Osteocyte (in vitro differentiated cells): Measurements from ENCODE around the gene FNDC3B. TPM values are rescaled to one million over a fixed set of nuclear protein-coding genes. Genes with fewer than 3 reads are reported as not detected.

Experiments
- DNase-seq: peaks from one replicate; pipeline ENCODE4 v3.0.0; 2021; ENCODE audit warnings: mixed read lengths; ENCODE audit not compliant: unreplicated experiment; ENCODE audit errors: extremely low spot score
- H3K27ac Mint-ChIP-seq: one replicate; pipeline ENCODE4 v1.8.0; 2021; ENCODE audit warnings: mild to moderate bottlenecking, mixed read lengths; ENCODE audit not compliant: unreplicated experiment
- H3K27me3 Mint-ChIP-seq: one replicate; pipeline ENCODE4 v1.8.0; 2021; ENCODE audit warnings: mixed read lengths; ENCODE audit not compliant: unreplicated experiment
- H3K36me3 Mint-ChIP-seq: one replicate; pipeline ENCODE4 v1.8.0; 2021; ENCODE audit warnings: mixed read lengths; ENCODE audit not compliant: unreplicated experiment
- H3K4me1 Mint-ChIP-seq: one replicate; pipeline ENCODE4 v1.8.0; 2021; ENCODE audit warnings: mixed read lengths; ENCODE audit not compliant: unreplicated experiment
- H3K4me3 Mint-ChIP-seq: one replicate; pipeline ENCODE4 v1.8.0; 2021; ENCODE audit warnings: mild to moderate bottlenecking, moderate library complexity, mixed read lengths; ENCODE audit not compliant: unreplicated experiment
- H3K9me3 Mint-ChIP-seq: one replicate; pipeline ENCODE4 v1.8.0; 2021; ENCODE audit warnings: mixed read lengths; ENCODE audit not compliant: unreplicated experiment
- total RNA-seq: library from RNA; stranded (reverse); gene quantifications from 2 replicates; pipeline ENCODE4 v1.2.1, GENCODE V29; 2021
- TF ChIP-seq, protein P1 (sequence below): fragments of 200-600 bp; sonication (generic); IDR thresholded peaks from 2 replicates; pipeline ENCODE4 v1.5.0; 2021; ENCODE audit warnings: antibody characterized with exemption, mild to moderate bottlenecking, moderate library complexity

Gene FNDC3B
- total RNA-seq, 1 donor from 2014 or later, result 240 TPM

DNA sequence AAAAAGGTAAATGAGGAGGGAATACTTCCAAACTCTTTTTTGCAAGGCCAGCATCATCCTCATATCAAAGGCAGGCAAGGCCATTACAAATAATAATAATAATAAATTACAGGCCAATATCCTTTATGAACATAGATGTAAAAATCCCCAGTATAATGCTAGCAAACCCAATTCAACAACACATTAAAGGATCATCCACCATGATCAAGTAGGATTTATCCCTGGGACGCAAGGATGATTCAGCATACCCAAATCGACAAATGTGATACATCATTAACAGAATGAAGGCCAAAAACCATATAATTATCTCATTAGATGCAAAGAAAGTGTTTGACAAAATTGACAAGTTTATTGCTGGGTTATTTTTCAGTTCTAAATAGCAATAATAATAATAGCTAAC, 355.3 kb downstream of the FNDC3B start:
- TF ChIP-seq, protein P1, sequence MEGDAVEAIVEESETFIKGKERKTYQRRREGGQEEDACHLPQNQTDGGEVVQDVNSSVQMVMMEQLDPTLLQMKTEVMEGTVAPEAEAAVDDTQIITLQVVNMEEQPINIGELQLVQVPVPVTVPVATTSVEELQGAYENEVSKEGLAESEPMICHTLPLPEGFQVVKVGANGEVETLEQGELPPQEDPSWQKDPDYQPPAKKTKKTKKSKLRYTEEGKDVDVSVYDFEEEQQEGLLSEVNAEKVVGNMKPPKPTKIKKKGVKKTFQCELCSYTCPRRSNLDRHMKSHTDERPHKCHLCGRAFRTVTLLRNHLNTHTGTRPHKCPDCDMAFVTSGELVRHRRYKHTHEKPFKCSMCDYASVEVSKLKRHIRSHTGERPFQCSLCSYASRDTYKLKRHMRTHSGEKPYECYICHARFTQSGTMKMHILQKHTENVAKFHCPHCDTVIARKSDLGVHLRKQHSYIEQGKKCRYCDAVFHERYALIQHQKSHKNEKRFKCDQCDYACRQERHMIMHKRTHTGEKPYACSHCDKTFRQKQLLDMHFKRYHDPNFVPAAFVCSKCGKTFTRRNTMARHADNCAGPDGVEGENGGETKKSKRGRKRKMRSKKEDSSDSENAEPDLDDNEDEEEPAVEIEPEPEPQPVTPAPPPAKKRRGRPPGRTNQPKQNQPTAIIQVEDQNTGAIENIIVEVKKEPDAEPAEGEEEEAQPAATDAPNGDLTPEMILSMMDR, result no peak
- no peaks in the 10 kb centered on the region for H3K9me3 Mint-ChIP-seq
- no peak overlapping the region for H3K27ac Mint-ChIP-seq
- DNase-seq, result no peak
- peaks cover 11% of the 10 kb centered on the region for H3K4me1 Mint-ChIP-seq
- no peak overlapping the region for H3K4me3 Mint-ChIP-seq
- no peaks in the 10 kb centered on the region for H3K27me3 Mint-ChIP-seq
- H3K36me3 Mint-ChIP-seq, result peaks cover 33% of the 10 kb centered on the region

DNA sequence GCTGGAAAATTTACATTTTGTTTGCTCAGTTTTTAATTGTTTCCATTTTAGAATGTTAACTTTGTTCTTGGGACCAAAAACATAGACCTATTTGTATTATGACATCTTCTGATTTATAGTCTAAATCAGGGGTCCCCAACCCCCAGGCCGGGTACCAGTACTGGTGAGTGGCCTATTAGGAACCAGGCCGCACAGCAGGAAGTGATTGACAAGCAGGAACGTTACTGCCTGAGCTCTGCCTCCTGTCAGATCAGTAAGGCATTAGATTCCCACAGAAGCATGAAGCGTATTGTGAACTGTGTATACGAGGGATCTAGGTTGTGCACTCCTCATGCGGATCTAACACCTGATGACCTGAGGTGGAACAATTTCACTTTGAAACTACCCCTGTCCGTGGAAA, 357.0 kb downstream of the FNDC3B start:
- DNase-seq, result no peak
- Mint-ChIP-seq H3K36me3 (peaks cover 40% of the 10 kb centered on the region), H3K9me3 (no peaks in the 10 kb centered on the region), H3K4me1 (peaks cover 8% of the 10 kb centered on the region), H3K4me3 (no peak overlapping the region), H3K27ac (no peak overlapping the region), H3K27me3 (no peaks in the 10 kb centered on the region)
- TF ChIP-seq, protein P1, result no peak

DNA sequence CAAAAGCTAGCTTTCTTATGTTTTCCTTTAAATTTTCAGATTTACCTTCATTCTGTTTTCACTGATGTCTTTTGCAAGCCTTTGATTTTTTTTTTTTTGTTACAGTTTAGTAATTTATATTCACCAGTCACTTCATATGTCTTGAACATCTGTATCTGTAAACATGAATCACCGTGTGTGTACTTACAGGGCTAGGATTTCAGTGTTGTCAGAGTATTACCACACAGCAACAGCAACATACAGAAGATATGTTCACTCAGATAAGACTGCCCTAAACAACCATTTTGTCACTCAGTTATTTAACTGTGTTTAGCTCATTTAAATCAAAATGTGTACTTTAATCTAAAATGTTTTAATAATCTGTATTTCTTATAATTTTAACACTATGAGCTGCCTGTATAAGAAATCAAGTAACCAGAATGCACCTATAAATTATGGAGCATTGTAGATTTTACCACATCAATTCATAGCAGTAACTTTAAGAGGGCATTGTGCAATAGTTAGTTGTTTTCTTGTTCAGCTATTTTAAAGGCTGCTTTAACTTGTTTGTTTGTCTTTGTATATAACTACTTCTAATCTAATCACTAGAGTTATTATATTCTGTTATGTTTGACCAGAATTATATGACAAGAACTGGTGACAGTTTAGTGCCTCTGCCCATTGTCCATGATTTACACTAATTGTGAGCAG, 358.5 kb downstream of the FNDC3B start:
- peaks cover 1% of the 10 kb centered on the region for H3K4me1 Mint-ChIP-seq
- no peak overlapping the region for H3K27ac Mint-ChIP-seq
- DNase-seq, result no peak
- no peaks in the 10 kb centered on the region for H3K9me3 Mint-ChIP-seq
- H3K4me3 Mint-ChIP-seq, result no peak overlapping the region
- H3K27me3 Mint-ChIP-seq, result no peaks in the 10 kb centered on the region
- TF ChIP-seq, protein P1, result no peak
- H3K36me3 Mint-ChIP-seq, result peaks cover 52% of the 10 kb centered on the region

DNA sequence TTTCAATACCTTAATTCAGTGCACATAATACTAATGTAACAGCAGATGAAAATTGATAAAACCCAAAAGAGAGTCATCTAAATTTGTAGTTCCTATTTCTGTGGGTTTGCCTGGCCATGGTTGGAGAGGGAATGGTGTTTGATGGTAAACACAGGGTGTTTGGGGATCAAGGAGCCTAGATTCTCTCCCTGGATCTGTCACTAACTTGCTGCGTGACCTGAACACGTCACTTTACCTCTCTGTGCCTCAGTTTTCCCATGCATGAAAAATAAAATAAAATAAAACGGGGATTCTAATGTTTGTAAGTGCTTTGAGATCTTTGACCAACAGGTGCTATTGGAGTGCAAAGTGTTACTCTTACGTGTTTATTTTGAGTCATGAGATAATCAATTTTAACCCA, 359.1 kb downstream of the FNDC3B start:
- no peak overlapping the region for H3K4me3 Mint-ChIP-seq
- no peaks in the 10 kb centered on the region for H3K27me3 Mint-ChIP-seq
- no peaks in the 10 kb centered on the region for H3K9me3 Mint-ChIP-seq

DNA sequence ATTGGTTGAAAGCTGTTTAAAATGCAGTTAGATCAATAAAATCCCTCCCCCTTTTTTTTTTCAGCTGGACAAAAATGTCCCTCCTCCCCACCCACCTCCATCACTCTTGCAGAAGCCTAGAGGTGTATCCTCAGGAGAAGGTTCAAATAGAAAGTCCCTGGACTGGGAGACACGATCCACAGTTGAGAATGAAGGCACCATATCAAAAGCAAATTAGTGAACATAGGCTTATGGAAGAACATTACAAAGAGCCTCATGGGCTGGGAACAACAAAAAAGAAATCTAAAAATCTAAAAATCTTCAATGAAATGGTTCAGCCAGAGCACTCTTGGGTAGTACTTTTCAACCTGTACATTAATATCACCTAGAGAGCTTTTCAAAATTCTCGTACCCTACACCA, 362.7 kb downstream of the FNDC3B start:
- H3K4me1 Mint-ChIP-seq, result no peaks in the 10 kb centered on the region
- TF ChIP-seq, protein P1, result no peak
- no peak overlapping the region for H3K4me3 Mint-ChIP-seq
- DNase-seq, result no peak
- H3K9me3 Mint-ChIP-seq, result no peaks in the 10 kb centered on the region
- H3K27me3 Mint-ChIP-seq, result no peaks in the 10 kb centered on the region
- H3K36me3 Mint-ChIP-seq, result peaks cover 35% of the 10 kb centered on the region
- no peak overlapping the region for H3K27ac Mint-ChIP-seq

More for the DNA sequence above, 359.1 kb downstream of the FNDC3B start:
- TF ChIP-seq, protein P1, result no peak
- Mint-ChIP-seq H3K36me3 (peaks cover 49% of the 10 kb centered on the region), H3K4me1 (peaks cover 1% of the 10 kb centered on the region), H3K27ac (no peak overlapping the region)
- no peak for DNase-seq
